Cardiac fibroblast (primary cell): Measurements from ENCODE around the gene DYNC1I1.

ENCODE experiments used
- DNase-seq, 2 donors: peaks; one replicate each; pipeline versions ENCODE4 v3.0.0 to v3.0.0-alpha.2; 2010; ENCODE audit warnings: low read depth in 2 of 2
- H3K4me3 ChIP-seq, 2 donors: replicated peaks in 1 of 2; 1 replicate in 1 of 2; 2 replicates in 1 of 2; pipeline ENCODE4 v1.5.1; 2011; ENCODE audit warnings: low read depth in 2 of 2, low read length in 2 of 2, mild to moderate bottlenecking in 2 of 2, moderate library complexity in 1 of 2
- TF ChIP-seq, protein P1 (sequence below): IDR thresholded peaks from one replicate; pipeline ENCODE4 v1.5.1; 2011; ENCODE audit warnings: low read depth, mild to moderate bottlenecking, low read length, inconsistent platforms

The DYNC1I1 gene

DNA sequence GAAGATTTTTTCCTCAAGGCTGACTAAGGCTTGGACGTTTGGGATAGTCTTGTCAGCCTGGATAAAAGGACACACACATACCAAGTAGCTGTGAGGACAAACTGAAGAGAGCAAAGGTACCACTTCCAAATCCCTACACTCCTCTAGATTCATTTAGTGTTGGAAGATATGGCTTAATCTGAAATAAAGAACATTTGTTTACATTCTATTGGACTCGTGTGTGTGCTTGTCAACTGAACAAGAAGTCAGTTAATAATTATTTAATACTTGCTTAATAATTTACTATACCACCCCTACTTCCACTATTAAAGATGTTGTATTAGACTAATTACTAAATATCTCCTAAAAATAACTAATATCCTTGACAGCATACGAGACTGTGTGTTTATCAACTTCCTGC, 23.3 kb upstream of the DYNC1I1 start:
- TF ChIP-seq, protein P1, sequence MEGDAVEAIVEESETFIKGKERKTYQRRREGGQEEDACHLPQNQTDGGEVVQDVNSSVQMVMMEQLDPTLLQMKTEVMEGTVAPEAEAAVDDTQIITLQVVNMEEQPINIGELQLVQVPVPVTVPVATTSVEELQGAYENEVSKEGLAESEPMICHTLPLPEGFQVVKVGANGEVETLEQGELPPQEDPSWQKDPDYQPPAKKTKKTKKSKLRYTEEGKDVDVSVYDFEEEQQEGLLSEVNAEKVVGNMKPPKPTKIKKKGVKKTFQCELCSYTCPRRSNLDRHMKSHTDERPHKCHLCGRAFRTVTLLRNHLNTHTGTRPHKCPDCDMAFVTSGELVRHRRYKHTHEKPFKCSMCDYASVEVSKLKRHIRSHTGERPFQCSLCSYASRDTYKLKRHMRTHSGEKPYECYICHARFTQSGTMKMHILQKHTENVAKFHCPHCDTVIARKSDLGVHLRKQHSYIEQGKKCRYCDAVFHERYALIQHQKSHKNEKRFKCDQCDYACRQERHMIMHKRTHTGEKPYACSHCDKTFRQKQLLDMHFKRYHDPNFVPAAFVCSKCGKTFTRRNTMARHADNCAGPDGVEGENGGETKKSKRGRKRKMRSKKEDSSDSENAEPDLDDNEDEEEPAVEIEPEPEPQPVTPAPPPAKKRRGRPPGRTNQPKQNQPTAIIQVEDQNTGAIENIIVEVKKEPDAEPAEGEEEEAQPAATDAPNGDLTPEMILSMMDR, result no peak
- H3K4me3 ChIP-seq, result no peak overlapping the region
- DNase-seq, result no peak

DNA sequence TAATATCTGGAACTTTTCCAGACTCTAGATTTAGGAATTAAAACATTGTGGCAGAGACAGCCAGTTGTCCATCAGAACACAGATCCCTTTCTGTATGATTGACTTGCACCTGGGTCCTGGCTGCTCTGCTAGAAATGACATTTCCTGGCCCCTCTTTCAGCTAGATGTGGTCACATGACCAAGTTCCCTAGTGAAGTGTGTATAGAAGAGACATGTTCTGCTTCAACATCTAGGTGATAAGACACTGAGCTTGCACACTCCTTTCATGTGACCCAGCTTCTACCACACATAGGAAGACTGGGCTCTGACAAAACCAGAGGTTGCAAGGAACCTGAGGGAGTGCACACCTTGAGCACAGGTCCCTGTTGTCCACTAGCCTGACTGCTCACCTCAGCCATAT, 22.8 kb upstream of the DYNC1I1 start:
- no peak for DNase-seq
- no peak overlapping the region for H3K4me3 ChIP-seq
- TF ChIP-seq, protein P1, result no peak

DNA sequence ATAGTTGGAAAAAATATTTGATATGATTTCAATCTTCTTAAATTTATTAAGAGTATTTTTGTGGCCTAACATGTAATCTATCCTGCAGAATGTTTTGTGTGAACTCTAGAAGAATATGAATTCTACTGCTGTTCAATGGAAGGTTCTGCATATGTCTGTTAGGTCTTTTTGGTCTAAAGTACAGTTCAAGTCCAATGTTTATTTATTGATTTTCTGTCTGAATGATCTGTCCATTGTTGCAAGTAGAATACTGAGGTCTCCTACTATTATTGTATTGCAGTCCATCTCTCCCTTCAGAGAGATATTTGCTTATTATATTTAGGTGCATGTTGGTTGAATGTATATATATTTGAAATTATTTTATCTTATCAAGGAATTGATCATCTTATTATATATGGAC, 18.9 kb upstream of the DYNC1I1 start:
- TF ChIP-seq, protein P1, result no peak
- DNase-seq, result no peak

DNA sequence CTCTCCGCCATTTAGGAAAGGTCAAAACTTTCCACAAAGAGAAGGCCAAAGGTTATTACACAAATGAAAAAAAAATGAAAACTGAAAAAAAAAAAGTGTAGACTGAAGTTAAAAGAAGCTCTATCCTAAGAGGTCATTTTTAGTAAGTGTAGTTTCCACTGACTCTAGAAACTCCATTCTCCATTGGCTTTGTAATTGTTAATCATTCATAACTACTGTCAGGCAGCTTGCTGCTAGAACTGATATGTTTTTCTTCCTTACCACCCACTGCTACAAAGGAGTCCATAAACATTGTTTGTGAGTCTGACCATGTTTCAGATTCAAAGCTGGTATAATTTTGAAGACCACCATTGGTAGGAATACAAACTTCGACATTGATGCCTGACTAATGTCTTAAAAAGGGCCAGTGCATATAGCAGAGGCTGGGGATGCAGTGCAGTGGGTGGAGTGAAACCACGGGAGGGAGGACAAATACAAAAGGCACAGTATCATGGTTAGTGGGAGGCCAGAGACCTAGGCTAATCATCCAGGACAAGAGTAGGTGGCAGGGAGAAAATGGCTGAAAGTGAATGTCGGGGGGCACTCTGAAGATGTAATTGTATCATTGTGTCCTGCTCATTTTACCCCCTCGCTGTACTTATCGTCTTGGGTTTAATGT, 16.9 kb upstream of the DYNC1I1 start:
- no peak overlapping the region for H3K4me3 ChIP-seq
- TF ChIP-seq, protein P1, result no peak
- no peak for DNase-seq

More for the DNA sequence above, 18.9 kb upstream of the DYNC1I1 start:
- H3K4me3 ChIP-seq, result no peak overlapping the region

- TF ChIP-seq, protein P1, result no peak
- H3K4me3 ChIP-seq, result no peak overlapping the region
- DNase-seq, result no peak
These were observed 14.2 kb upstream of the DYNC1I1 start for GRCh38 chr7:95758187-95758586.

GRCh38 chr7:95766086-95766485, 6.3 kb upstream of the DYNC1I1 start:
- H3K4me3 ChIP-seq, result no peak overlapping the region
- no peak for DNase-seq
- TF ChIP-seq, protein P1, result no peak

- DNase-seq, result no peak
- TF ChIP-seq, protein P1, result no peak
- no peak overlapping the region for H3K4me3 ChIP-seq
These were observed 5.7 kb upstream of the DYNC1I1 start for GRCh38 chr7:95766657-95767056.
